Astrocyte of the spinal cord (primary cell): Measurements from ENCODE around the gene GBF1.
"Not testable (repeated sequence)": the region's sequence is repeated elsewhere in the genome, so short reads cannot be mapped to it uniquely, and the experiment has no call there.

Experiments used
- DNase-seq: peaks from one replicate; pipeline ENCODE4 v3.0.0; 2011; ENCODE audit warnings: low read depth, low spot score
- H3K4me3 ChIP-seq: 2 replicates; pipeline ENCODE4 v1.5.1; 2011; ENCODE audit warnings: low read depth, mild to moderate bottlenecking, low read length, moderate library complexity
- in situ Hi-C: cut with HindIII; loops from 2 replicates; pipeline ENCODE4 v1.10.0; 2017; ENCODE audit warnings: low sequenced_read_pairs
- TF ChIP-seq, protein P1 (sequence below): IDR thresholded peaks from 2 replicates; pipeline ENCODE4 v1.5.1; 2012; ENCODE audit warnings: low read depth, mild to moderate bottlenecking, low read length, inconsistent platforms

Gene GBF1

DNA sequence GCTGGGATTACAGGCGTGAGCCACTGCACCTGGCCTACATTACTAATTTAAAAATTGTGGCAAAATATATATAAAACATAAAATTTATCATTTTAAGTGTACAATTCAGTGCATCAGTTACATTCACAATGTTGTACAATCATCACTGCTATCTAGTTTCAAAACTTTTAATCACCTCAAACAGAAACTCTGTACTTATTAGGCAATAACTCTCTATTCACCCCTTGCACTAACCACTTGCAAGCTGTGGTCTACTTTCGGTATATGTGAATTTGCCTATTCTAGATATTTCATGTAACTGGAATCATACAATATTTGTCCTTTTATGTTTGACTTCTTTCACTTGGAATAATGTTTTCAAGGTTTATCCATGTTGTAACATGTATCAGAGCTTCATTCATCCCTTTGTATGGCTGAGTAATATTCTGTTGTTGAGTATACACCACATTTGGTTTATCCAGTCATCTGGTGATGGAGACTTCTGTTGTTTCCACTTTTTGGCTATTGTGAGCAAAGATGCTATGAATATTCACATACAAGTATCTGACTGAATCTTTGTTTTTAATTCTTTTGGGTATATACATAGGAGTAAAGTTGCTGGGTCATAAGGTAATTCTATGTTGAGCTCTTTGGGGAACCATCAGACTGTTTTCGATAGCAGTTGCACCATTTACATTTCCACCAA, 33.6 kb upstream of the GBF1 start:
- no peak overlapping the region for H3K4me3 ChIP-seq
- TF ChIP-seq, protein P1, sequence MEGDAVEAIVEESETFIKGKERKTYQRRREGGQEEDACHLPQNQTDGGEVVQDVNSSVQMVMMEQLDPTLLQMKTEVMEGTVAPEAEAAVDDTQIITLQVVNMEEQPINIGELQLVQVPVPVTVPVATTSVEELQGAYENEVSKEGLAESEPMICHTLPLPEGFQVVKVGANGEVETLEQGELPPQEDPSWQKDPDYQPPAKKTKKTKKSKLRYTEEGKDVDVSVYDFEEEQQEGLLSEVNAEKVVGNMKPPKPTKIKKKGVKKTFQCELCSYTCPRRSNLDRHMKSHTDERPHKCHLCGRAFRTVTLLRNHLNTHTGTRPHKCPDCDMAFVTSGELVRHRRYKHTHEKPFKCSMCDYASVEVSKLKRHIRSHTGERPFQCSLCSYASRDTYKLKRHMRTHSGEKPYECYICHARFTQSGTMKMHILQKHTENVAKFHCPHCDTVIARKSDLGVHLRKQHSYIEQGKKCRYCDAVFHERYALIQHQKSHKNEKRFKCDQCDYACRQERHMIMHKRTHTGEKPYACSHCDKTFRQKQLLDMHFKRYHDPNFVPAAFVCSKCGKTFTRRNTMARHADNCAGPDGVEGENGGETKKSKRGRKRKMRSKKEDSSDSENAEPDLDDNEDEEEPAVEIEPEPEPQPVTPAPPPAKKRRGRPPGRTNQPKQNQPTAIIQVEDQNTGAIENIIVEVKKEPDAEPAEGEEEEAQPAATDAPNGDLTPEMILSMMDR, result no peak
- in situ Hi-C loops, result no loop called here
- DNase-seq, result no peak

DNA sequence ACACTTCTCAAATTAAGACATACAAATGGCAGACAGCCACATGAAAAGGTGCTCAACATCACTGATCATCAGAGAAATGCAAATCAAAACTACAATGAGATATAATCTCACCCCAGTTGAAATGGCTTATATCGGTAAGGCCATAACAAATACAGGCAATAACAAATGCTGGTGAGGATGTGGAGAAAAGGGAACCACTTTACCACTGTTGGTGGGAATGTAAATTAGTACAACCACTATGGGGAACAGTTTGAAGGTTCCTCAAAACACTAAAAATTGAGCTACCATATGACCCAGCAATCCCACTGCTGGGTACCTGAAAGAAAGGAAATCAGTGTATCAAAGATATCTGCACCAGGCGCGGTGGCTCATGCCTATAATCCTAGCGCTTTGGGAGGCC, 31.7 kb upstream of the GBF1 start:
- H3K4me3 ChIP-seq, DNase-seq, in situ Hi-C loops: not testable (repeated sequence)

- TF ChIP-seq, protein P1, result no peak
- DNase-seq, result no peak
- in situ Hi-C loops, result no loop called here
- no peak overlapping the region for H3K4me3 ChIP-seq
These were observed 26.0 kb upstream of the GBF1 start for GRCh38 chr10:102219370-102219769.

- H3K4me3 ChIP-seq, result no peak overlapping the region
- TF ChIP-seq, protein P1, result no peak
- in situ Hi-C loops, result no loop called here
- no peak for DNase-seq
These were observed 24.7 kb upstream of the GBF1 start for GRCh38 chr10:102220612-102221011.

GRCh38 chr10:102222797-102223196, 22.5 kb upstream of the GBF1 start:
- no peak for DNase-seq
- TF ChIP-seq, protein P1, result no peak
- H3K4me3 ChIP-seq, result no peak overlapping the region
- in situ Hi-C loops, result no loop called here

- no peak within 1 kb of the TSS for H3K4me3 ChIP-seq
- TF ChIP-seq, protein P1, result no peak
- peak; percentile 95 for DNase-seq
- in situ Hi-C loops, result no loop called here
These were observed 19.4 kb upstream of the GBF1 start, which contains the start of gene ELOVL3 for GRCh38 chr10:102225646-102226541. Gene ELOVL3 (plus strand): TSS chr10:102226299. CDS start chr10:102226549, 250 bp downstream.

- H3K4me3 ChIP-seq, result no peak overlapping the region
- TF ChIP-seq, protein P1, result no peak
- in situ Hi-C loops, result no loop called here
These were observed 18.8 kb upstream of the GBF1 start for GRCh38 chr10:102226542-102226870.

More at GRCh38 chr10:102226542-102226870, 18.8 kb upstream of the GBF1 start:
- DNase-seq, result no peak
